Measurements from ENCODE around the gene ITPA. TPM values are rescaled to one million over a fixed set of nuclear protein-coding genes. Genes with fewer than 3 reads are reported as not detected.

The ITPA gene
- total and polyA plus RNA-seq, 11 donors, result 15.3 to 48.3 (median 22.2) TPM

GRCh38 chr20:3190681-3191111, 18.6 kb upstream of the ITPA start:
- TF ChIP-seq CTCF (IDR thresholded peaks at IDR 0.05) (no peak), POLR2A (IDR thresholded peaks at IDR 0.05) (no peak)
- Histone ChIP-seq H3K27ac (no peak overlapping the region), H3K27me3 (no peaks in the 10 kb centered on the region), H3K9me3 (no peaks in the 10 kb centered on the region), H3K36me3 (peaks cover 3 to 68% (median 62%) of the 10 kb centered on the region in 9 donors), H3K4me3 (no peak overlapping the region), H3K4me1 (no peaks in the 10 kb centered on the region)
- ATAC-seq (no peak), DNase-seq (no peak)
- intact Hi-C loops (cut with DNase I), result no loop called here
- 89 to 97% (median 91%) methylated on average over 11 to 14 of the region's 14 CpGs for WGBS, 4 donors

GRCh38 chr20:3192226-3193015, 16.9 kb upstream of the ITPA start:
- TF ChIP-seq POLR2A (IDR thresholded peaks at IDR 0.05) (no peak), CTCF (IDR thresholded peaks at IDR 0.05) (no peak)
- Histone ChIP-seq H3K9me3 (no peaks in the 10 kb centered on the region), H3K27ac (no peak overlapping the region), H3K4me1 (no peaks in the 10 kb centered on the region), H3K27me3 (no peaks in the 10 kb centered on the region), H3K4me3 (no peak overlapping the region), H3K36me3 (peaks cover 3 to 85% (median 76%) of the 10 kb centered on the region in 9 donors)
- 91 to 94% (median 92%) methylated on average over 18 of the region's 18 CpGs for WGBS, 4 donors
- ATAC-seq (no peak), DNase-seq (no peak)
- intact Hi-C loops (cut with DNase I), result no loop called here

- 94 to 97% (median 95%) methylated on average over 13 to 14 of the region's 14 CpGs for WGBS, 4 donors
- Histone ChIP-seq H3K27ac (no peak overlapping the region), H3K4me3 (no peak overlapping the region), H3K27me3 (no peaks in the 10 kb centered on the region), H3K4me1 (no peaks in the 10 kb centered on the region), H3K9me3 (no peaks in the 10 kb centered on the region), H3K36me3 (peaks cover 3 to 99% (median 89%) of the 10 kb centered on the region in 9 donors)
- intact Hi-C loops (cut with DNase I), result no loop called here
- no peak for DNase-seq
- TF ChIP-seq CTCF (IDR thresholded peaks at IDR 0.05) (no peak), POLR2A (IDR thresholded peaks at IDR 0.05) (no peak)
- ATAC-seq, result no peak
Measured at GRCh38 chr20:3193806-3194616, 15.3 kb upstream of the ITPA start.

- WGBS, 4 donors, result 93 to 94% (median 93%) methylated on average over 8 to 10 of the region's 10 CpGs
- Histone ChIP-seq H3K4me3 (no peak overlapping the region), H3K9me3 (no peaks in the 10 kb centered on the region), H3K27ac (no peak overlapping the region), H3K36me3 (peaks cover 3 to 99% (median 94%) of the 10 kb centered on the region in 9 donors), H3K27me3 (no peaks in the 10 kb centered on the region), H3K4me1 (no peaks in the 10 kb centered on the region)
- no peak for ATAC-seq
- no peak for TF ChIP-seq POLR2A (IDR thresholded peaks at IDR 0.05)
- no peak for TF ChIP-seq CTCF (IDR thresholded peaks at IDR 0.05)
- no peak for DNase-seq
- intact Hi-C loops (cut with DNase I), result no loop called here
Measured at GRCh38 chr20:3194617-3195280, 14.5 kb upstream of the ITPA start.

Measured in heart left ventricle (tissue), 16 donors.